Parathyroid adenoma (tissue), 2 donors: ENCODE measurements around the gene ZNF287.

Experiments used
- H2AFZ ChIP-seq: fragments of 300-600 bp; sonication (generic); one replicate; pipeline ENCODE4 v1.7.0; 2017; ENCODE audit warnings: antibody characterized with exemption, mild to moderate bottlenecking
- H3K27ac ChIP-seq: fragments of 300-600 bp; sonication (generic); one replicate; pipeline ENCODE4 v1.7.0; 2017
- H3K27me3 ChIP-seq: fragments of 300-600 bp; sonication (generic); one replicate; pipeline ENCODE4 v1.7.0; 2017; ENCODE audit warnings: low read length; ENCODE audit not compliant: control insufficient read depth, insufficient read depth
- H3K36me3 ChIP-seq: fragments of 300-600 bp; sonication (generic); one replicate; pipeline ENCODE4 v1.7.0; 2017; ENCODE audit warnings: low read length; ENCODE audit not compliant: control insufficient read depth, insufficient read depth
- H3K4me1 ChIP-seq: fragments of 300-600 bp; sonication (generic); one replicate; pipeline ENCODE4 v1.7.0; 2017; ENCODE audit warnings: control low read depth
- H3K4me2 ChIP-seq: fragments of 300-600 bp; sonication (generic); one replicate; pipeline ENCODE4 v1.7.0; 2017; ENCODE audit warnings: low read length
- H3K4me3 ChIP-seq: fragments of 300-600 bp; sonication (generic); one replicate; pipeline ENCODE4 v1.7.0; 2017; ENCODE audit warnings: low read depth, low read length
- H3K79me2 ChIP-seq: fragments of 300-600 bp; sonication (generic); one replicate; pipeline ENCODE4 v1.7.0; 2017; ENCODE audit warnings: control low read depth
- H3K9ac ChIP-seq: fragments of 300-600 bp; sonication (generic); one replicate; pipeline ENCODE4 v1.7.0; 2017; ENCODE audit warnings: mild to moderate bottlenecking
- H3K9me3 ChIP-seq: fragments of 300-600 bp; sonication (generic); one replicate; pipeline ENCODE4 v1.7.0; 2017; ENCODE audit warnings: low read length; ENCODE audit not compliant: control insufficient read depth
- TF ChIP-seq, protein P1 (sequence below): fragments of 300-600 bp; sonication (generic); IDR thresholded peaks from one replicate; pipeline ENCODE4 v1.7.0; 2017; ENCODE audit warnings: antibody characterized with exemption, mild to moderate bottlenecking
- donor health status: primary hyperparathyroidism.

Gene ZNF287

DNA sequence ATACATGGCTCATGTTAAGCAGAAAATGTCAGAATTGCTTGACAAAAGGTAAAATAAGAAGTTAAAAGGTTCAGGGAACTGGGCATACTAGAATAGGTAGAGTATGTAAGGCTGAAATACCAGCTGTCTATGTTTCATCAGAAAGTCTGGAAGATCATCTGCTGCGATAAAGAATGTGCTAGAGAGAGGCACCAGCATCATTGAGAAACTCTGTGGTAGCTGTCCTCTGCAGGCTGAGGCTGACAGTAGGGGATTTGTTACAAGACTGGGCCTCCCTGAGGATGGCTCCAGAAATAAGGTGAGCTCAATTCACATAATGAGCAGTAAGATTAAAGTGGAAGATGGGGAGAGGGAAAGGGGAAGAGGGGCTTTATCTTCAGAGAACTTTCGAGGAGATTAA lies 4.5 kb upstream of the ZNF287 start:
- H3K4me3 ChIP-seq = no peak overlapping the region
- H3K79me2 ChIP-seq = no peaks in the 10 kb centered on the region
- TF ChIP-seq, protein P1, sequence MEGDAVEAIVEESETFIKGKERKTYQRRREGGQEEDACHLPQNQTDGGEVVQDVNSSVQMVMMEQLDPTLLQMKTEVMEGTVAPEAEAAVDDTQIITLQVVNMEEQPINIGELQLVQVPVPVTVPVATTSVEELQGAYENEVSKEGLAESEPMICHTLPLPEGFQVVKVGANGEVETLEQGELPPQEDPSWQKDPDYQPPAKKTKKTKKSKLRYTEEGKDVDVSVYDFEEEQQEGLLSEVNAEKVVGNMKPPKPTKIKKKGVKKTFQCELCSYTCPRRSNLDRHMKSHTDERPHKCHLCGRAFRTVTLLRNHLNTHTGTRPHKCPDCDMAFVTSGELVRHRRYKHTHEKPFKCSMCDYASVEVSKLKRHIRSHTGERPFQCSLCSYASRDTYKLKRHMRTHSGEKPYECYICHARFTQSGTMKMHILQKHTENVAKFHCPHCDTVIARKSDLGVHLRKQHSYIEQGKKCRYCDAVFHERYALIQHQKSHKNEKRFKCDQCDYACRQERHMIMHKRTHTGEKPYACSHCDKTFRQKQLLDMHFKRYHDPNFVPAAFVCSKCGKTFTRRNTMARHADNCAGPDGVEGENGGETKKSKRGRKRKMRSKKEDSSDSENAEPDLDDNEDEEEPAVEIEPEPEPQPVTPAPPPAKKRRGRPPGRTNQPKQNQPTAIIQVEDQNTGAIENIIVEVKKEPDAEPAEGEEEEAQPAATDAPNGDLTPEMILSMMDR = no peak
- no peak overlapping the region for H3K9ac ChIP-seq
- no peak overlapping the region for H2AFZ ChIP-seq
- H3K4me1 ChIP-seq = no peaks in the 10 kb centered on the region
- no peaks in the 10 kb centered on the region for H3K36me3 ChIP-seq
- H3K27me3 ChIP-seq = no peaks in the 10 kb centered on the region
- no peak overlapping the region for H3K4me2 ChIP-seq
- H3K27ac ChIP-seq = no peak overlapping the region
- H3K9me3 ChIP-seq = no peaks in the 10 kb centered on the region

GRCh38 chr17:16569358-16569712 lies 331 bp upstream of the ZNF287 start:
- no peak overlapping the region for H3K9ac ChIP-seq
- H3K79me2 ChIP-seq = no peaks in the 10 kb centered on the region
- H3K27me3 ChIP-seq = no peaks in the 10 kb centered on the region
- H3K4me1 ChIP-seq = no peaks in the 10 kb centered on the region
- no peaks in the 10 kb centered on the region for H3K36me3 ChIP-seq
- H3K9me3 ChIP-seq = no peaks in the 10 kb centered on the region
- H3K27ac ChIP-seq = no peak overlapping the region
- TF ChIP-seq, protein P1 = no peak
- peak overlapping the region; percentile 65 for H2AFZ ChIP-seq
- peak overlapping the region; percentile 65 for H3K4me2 ChIP-seq
- peak overlapping the region; percentile 75 for H3K4me3 ChIP-seq

DNA sequence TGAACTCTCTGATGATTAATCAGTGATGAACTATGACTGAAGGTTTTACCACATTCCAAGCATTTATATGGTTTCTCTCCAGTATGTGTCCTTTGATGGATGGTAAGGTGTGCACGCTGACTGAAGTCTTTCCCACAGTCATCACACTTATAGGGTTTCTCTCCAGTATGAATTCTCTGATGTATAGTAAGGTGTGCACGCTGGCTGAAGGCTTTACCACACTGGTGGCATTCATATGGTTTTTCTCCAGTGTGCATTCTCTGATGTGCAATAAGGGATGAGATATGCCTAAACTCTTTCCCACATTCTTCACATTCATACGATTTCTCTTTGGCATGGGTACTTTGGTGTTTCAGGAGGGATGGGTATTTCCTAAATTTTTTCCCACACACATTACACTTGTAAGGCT lies 16.4 kb downstream of the ZNF287 start:
- H3K9ac ChIP-seq = no peak overlapping the region
- H3K4me2 ChIP-seq = no peak overlapping the region
- H3K27ac ChIP-seq = no peak overlapping the region
- H3K36me3 ChIP-seq = peaks cover 18% of the 10 kb centered on the region
- no peak overlapping the region for H3K4me3 ChIP-seq
- no peaks in the 10 kb centered on the region for H3K27me3 ChIP-seq
- H2AFZ ChIP-seq = no peak overlapping the region
- peaks cover 15% of the 10 kb centered on the region for H3K9me3 ChIP-seq
- no peaks in the 10 kb centered on the region for H3K4me1 ChIP-seq
- no peaks in the 10 kb centered on the region for H3K79me2 ChIP-seq
- TF ChIP-seq, protein P1 = no peak

- peaks cover 18% of the 10 kb centered on the region for H3K36me3 ChIP-seq
- H3K79me2 ChIP-seq = no peaks in the 10 kb centered on the region
- no peak overlapping the region for H3K4me2 ChIP-seq
- peaks cover 15% of the 10 kb centered on the region for H3K9me3 ChIP-seq
- H3K4me1 ChIP-seq = no peaks in the 10 kb centered on the region
- H2AFZ ChIP-seq = no peak overlapping the region
- H3K27ac ChIP-seq = no peak overlapping the region
- no peaks in the 10 kb centered on the region for H3K27me3 ChIP-seq
- no peak overlapping the region for H3K4me3 ChIP-seq
- no peak overlapping the region for H3K9ac ChIP-seq
- TF ChIP-seq, protein P1 = no peak
These were observed 16.9 kb downstream of the ZNF287 start for GRCh38 chr17:16551878-16552636.

DNA sequence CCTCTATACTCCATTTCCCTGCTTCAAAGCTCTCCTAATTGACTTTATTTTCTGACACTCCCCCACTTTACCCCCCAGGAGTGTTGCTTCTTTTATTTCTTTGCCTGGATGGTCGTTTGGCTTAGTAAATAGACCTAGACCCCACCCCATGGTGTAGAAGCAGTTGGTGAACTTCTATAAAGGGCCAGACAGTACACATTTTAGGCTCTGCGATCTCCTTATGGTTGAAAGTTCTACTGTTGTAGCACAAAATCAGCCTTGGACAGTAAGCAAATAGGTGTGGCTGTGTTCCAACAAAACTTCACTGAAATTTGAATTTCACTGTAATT lies 31.9 kb downstream of the ZNF287 start:
- Histone ChIP-seq H3K4me3 (no peak overlapping the region), H3K27ac (peak overlapping the region; percentile 97), H3K9ac (no peak overlapping the region), H3K9me3 (no peaks in the 10 kb centered on the region), H3K27me3 (no peaks in the 10 kb centered on the region), H3K4me2 (no peak overlapping the region), H3K79me2 (no peaks in the 10 kb centered on the region), H3K4me1 (no peaks in the 10 kb centered on the region), H2AFZ (peak overlapping the region; percentile 99), H3K36me3 (no peaks in the 10 kb centered on the region)
- TF ChIP-seq, protein P1 = no peak
